Transverse colon (tissue), 4 donors: Measurements from ENCODE around the gene PTGFRN. TPM values are rescaled to one million over a fixed set of nuclear protein-coding genes. Genes with fewer than 3 reads are reported as not detected.

Experiments used
- DNase-seq: peaks from one replicate; pipeline ENCODE4 v3.0.0-alpha.2; 2019
- H3K27ac ChIP-seq, 4 donors: fragments of 200-600 bp; sonication (generic); 2 replicates each; pipeline ENCODE4 v1.5.1; 2016 to 2018; ENCODE audit warnings: inconsistent platforms in 4 of 4
- H3K27me3 ChIP-seq: fragments of 200-600 bp; sonication (generic); 2 replicates; pipeline ENCODE4 v1.5.1; 2017; ENCODE audit warnings: inconsistent platforms
- H3K36me3 ChIP-seq, 4 donors: fragments of 200-600 bp; sonication (generic); 2 replicates each; pipeline ENCODE4 v1.5.1; 2017 to 2019; ENCODE audit warnings: inconsistent platforms in 4 of 4
- H3K4me1 ChIP-seq, 4 donors: fragments of 200-600 bp; sonication (generic); 2 replicates each; pipeline ENCODE4 v1.5.1; 2017 to 2020; ENCODE audit warnings: inconsistent platforms in 4 of 4
- H3K4me3 ChIP-seq, 4 donors: fragments of 200-600 bp; sonication (generic); 1 replicate in 1 of 4; 2 replicates in 3 of 4; pipeline versions ENCODE4 v1.5.1 to v1.6.1; 2017 to 2019; ENCODE audit warnings: inconsistent platforms in 4 of 4
- H3K9me3 ChIP-seq, 2 donors: fragments of 200-600 bp; sonication (generic); 2 replicates each; pipeline ENCODE4 v1.5.1; 2017 to 2019; ENCODE audit warnings: inconsistent platforms in 2 of 2
- CTCF ChIP-seq, 5 experiments: fragments of 200-600 bp in 3 of 5; fragments of 450-650 bp in 2 of 5; sonication (generic) in 3 of 5; IDR thresholded peaks; 1 replicate in 2 of 5; 2 replicates in 3 of 5; pipeline ENCODE4 v1.5.1; 2016 to 2017; ENCODE audit warnings: antibody characterized with exemption in 5 of 5, inconsistent platforms in 3 of 5, mild to moderate bottlenecking in 2 of 5, moderate library complexity in 1 of 5
- EP300 ChIP-seq: sonication (generic); formaldehyde crosslinking; IDR thresholded peaks from one replicate; pipeline ENCODE4 v1.6.1; 2017; ENCODE audit warnings: antibody characterized with exemption, low read depth
- POLR2A ChIP-seq: fragments of 450-650 bp; IDR thresholded peaks from one replicate; pipeline ENCODE4 v1.6.1; 2016; ENCODE audit warnings: antibody characterized with exemption, mild to moderate bottlenecking, moderate library complexity
- POLR2AphosphoS5 ChIP-seq, 3 donors: sonication (generic); formaldehyde crosslinking; IDR thresholded peaks; one replicate each; pipeline ENCODE4 v1.6.1; 2016; ENCODE audit warnings: antibody characterized with exemption in 3 of 3
- WGBS, 2 donors: methylation state at CpG; one replicate each; pipeline ENCODE4 v1.1.5; 2018; ENCODE audit warnings: low coverage in 1 of 2; 5-methylcytosine and 5-hydroxymethylcytosine counted together
- in situ Hi-C, 4 donors: fragments of 200-750 bp; cut with MboI; loops; one replicate each; pipeline versions ENCODE4 v1.15.0 to v1.15.1; 2017; ENCODE audit warnings: low sequenced_read_pairs in 3 of 4, low pct_ligation_motif_present in 1 of 4, low pct_unique_long_range_greater_than_20kb in 1 of 4
- intact Hi-C: fragments of 100-400 bp; cut with DNase I; formaldehyde crosslinking; loops from one replicate; pipeline ENCODE4 v1.15.1; 2023; ENCODE audit warnings: low total_unique reads
- total RNA-seq, 4 donors: library from RNA; depleted of rRNA; stranded (reverse); fragments of >200 nt; gene quantifications; one replicate each; pipeline ENCODE4 v1.1.0, GENCODE V29; 2016

The PTGFRN gene
- total RNA-seq, 4 donors from 2014 or later = 39.6 to 98.9 (median 73.9) TPM

GRCh38 chr1:116923421-116923820, 13.7 kb downstream of the PTGFRN start:
- 42 to 75% methylated on average over 2 to 8 of the region's 8 CpGs for WGBS, 2 donors

GRCh38 chr1:116927049-116927798, 17.5 kb downstream of the PTGFRN start:
- intact Hi-C loops (no loop called here), in situ Hi-C loops (no loop called here)
- Histone ChIP-seq H3K4me3 (no peak overlapping the region), H3K4me1 (peaks cover 0 to 10% (median 0%) of the 10 kb centered on the region in 4 donors), H3K27ac (no peak overlapping the region), H3K27me3 (no peaks in the 10 kb centered on the region), H3K9me3 (no peaks in the 10 kb centered on the region), H3K36me3 (no peaks in the 10 kb centered on the region)
- no peak for TF ChIP-seq EP300
- TF ChIP-seq POLR2A = no peak
- no peak for TF ChIP-seq CTCF (IDR thresholded peaks at IDR 0.05)
- no peak for TF ChIP-seq POLR2AphosphoS5 (IDR thresholded peaks at IDR 0.05)
- 86 to 88% methylated on average over 3 to 6 of the region's 6 CpGs for WGBS, 2 donors
- DNase-seq = no peak

More at GRCh38 chr1:116923421-116923820, 13.7 kb downstream of the PTGFRN start:
- Histone ChIP-seq H3K27me3 (no peaks in the 10 kb centered on the region), H3K27ac (no peak overlapping the region), H3K9me3 (no peaks in the 10 kb centered on the region), H3K4me1 (peaks cover 6 to 34% (median 19%) of the 10 kb centered on the region in 4 donors), H3K4me3 (no peak overlapping the region), H3K36me3 (no peaks in the 10 kb centered on the region)
- TF ChIP-seq CTCF (IDR thresholded peaks at IDR 0.05) (no peak), EP300 (no peak), POLR2A (no peak), POLR2AphosphoS5 (IDR thresholded peaks at IDR 0.05) (no peak)
- in situ Hi-C loops = no loop called here
- intact Hi-C loops = no loop called here
- no peak for DNase-seq

- in situ Hi-C loops = no loop called here
- H3K4me1 ChIP-seq = peaks cover 0 to 23% (median 2%) of the 10 kb centered on the region in 4 donors
- TF ChIP-seq POLR2AphosphoS5 (IDR thresholded peaks at IDR 0.05) = no peak
- no peak for TF ChIP-seq CTCF (IDR thresholded peaks at IDR 0.05)
- no peak for TF ChIP-seq EP300
- TF ChIP-seq POLR2A = no peak
- intact Hi-C loops = no loop called here
- no peak overlapping the region for H3K4me3 ChIP-seq
- 94 to 97% methylated on average over 5 of the region's 5 CpGs for WGBS, 2 donors
- no peak overlapping the region for H3K27ac ChIP-seq
- no peaks in the 10 kb centered on the region for H3K27me3 ChIP-seq
- no peaks in the 10 kb centered on the region for H3K36me3 ChIP-seq
- no peaks in the 10 kb centered on the region for H3K9me3 ChIP-seq
- no peak for DNase-seq
Observed at GRCh38 chr1:116929961-116930592, 20.4 kb downstream of the PTGFRN start.

GRCh38 chr1:116931016-116931918, 21.6 kb downstream of the PTGFRN start:
- no peak for DNase-seq
- TF ChIP-seq POLR2AphosphoS5 (IDR thresholded peaks at IDR 0.05) (no peak), POLR2A (no peak), CTCF (IDR thresholded peaks at IDR 0.05) (no peak), EP300 (no peak)
- Histone ChIP-seq H3K4me3 (no peak overlapping the region), H3K27ac (no peak overlapping the region), H3K9me3 (no peaks in the 10 kb centered on the region), H3K36me3 (no peaks in the 10 kb centered on the region), H3K27me3 (no peaks in the 10 kb centered on the region), H3K4me1 (peaks cover 0 to 23% (median 2%) of the 10 kb centered on the region in 4 donors)
- intact Hi-C loops = no loop called here
- in situ Hi-C loops = no loop called here
- WGBS, 2 donors = 74 to 75% methylated on average over 3 to 7 of the region's 7 CpGs
